HepG2 (cell line): Measurements from ENCODE around the gene REM2. TPM values are rescaled to one million over a fixed set of nuclear protein-coding genes. Genes with fewer than 3 reads are reported as not detected.
A peak's percentile ranks its signal among the peaks of the same experiment; 100 is the strongest.

ENCODE experiments used
- ATAC-seq: fragments of 200-7000 bp; cut with Tn5 transposase; 3 replicates; pipeline ENCODE4 v1.9.1; 2020; ENCODE audit warnings: mild to moderate bottlenecking, moderate library complexity
- BruUV-seq: library from RNA; stranded (reverse); fragments of 400-500 nt; replicated peaks from 2 replicates; lab custom pipeline; 2021; lab: Mats Ljungman, UMichigan
- CTCF ChIA-PET: fragments of 300-600 bp; formaldehyde crosslinking; extraction: SDS; loops from one replicate; lab custom pipeline; 2021; ENCODE audit warnings: low total read pairs, inconsistent platforms, low intra/inter-chr PET ratio; lab: Yijun Ruan, JAX
- POLR2A ChIA-PET: fragments of 350-600 bp; sonication (Branson Sonifier 250); formaldehyde crosslinking; loops from one replicate; lab custom pipeline; 2020; ENCODE audit warnings: antibody characterized with exemption, inconsistent platforms; lab: Yijun Ruan, JAX
- DNase-seq: peaks from one replicate; pipeline ENCODE4 v3.0.0-alpha.2; 2015; ENCODE audit warnings: low spot score
- FAIRE-seq: peaks from 3 replicates; lab custom pipeline; 2011; peaks lifted over from hg19 to GRCh38; lab: Jason Lieb, UNC
- H2AFZ ChIP-seq: one replicate; pipeline ENCODE4 v1.6.1; 2011; ENCODE audit warnings: low read length, inconsistent platforms
- H3K27ac ChIP-seq: fragments of 300-600 bp; 3 replicates; pipeline ENCODE4 v1.8.0; 2011; ENCODE audit warnings: mixed run types, mild to moderate bottlenecking, mixed read lengths, low read length, inconsistent platforms; ENCODE audit not compliant: insufficient read depth; ENCODE audit errors: extremely low read length
- H3K27me3 ChIP-seq, 2 experiments: fragments of 200-600 bp in 1 of 2; 2 replicates in 1 of 2; 3 replicates in 1 of 2; pipeline versions ENCODE4 v1.6.0 to v1.8.0; 2011; ENCODE audit warnings: low read length in 2 of 2, mild to moderate bottlenecking in 2 of 2, moderate library complexity in 2 of 2, inconsistent platforms in 1 of 2; ENCODE audit not compliant: insufficient read depth in 2 of 2, control insufficient read depth in 1 of 2
- H3K36me3 ChIP-seq, 2 experiments: fragments of 200-600 bp in 1 of 2; replicated peaks in 1 of 2; 2 replicates in 1 of 2; 3 replicates in 1 of 2; pipeline versions ENCODE4 v1.5.1 to v1.8.0; 2011; ENCODE audit warnings: low read length in 2 of 2, inconsistent platforms in 1 of 2; ENCODE audit not compliant: insufficient read depth in 2 of 2, control insufficient read depth in 1 of 2
- H3K4me1 ChIP-seq: 2 replicates; pipeline ENCODE4 v1.5.1; 2012; ENCODE audit warnings: low read length, inconsistent platforms; ENCODE audit not compliant: insufficient read depth
- H3K4me2 ChIP-seq: 2 replicates; pipeline ENCODE4 v1.6.0; 2011; ENCODE audit warnings: low read depth, low read length, inconsistent platforms
- H3K4me3 ChIP-seq, 3 experiments: fragments of 200-600 bp in 1 of 3; sonication (generic), shearing (Covaris generic) in 1 of 3; replicated peaks in 1 of 3; 2 replicates each; pipeline ENCODE4 v1.5.1; 2011 to 2016; ENCODE audit warnings: low read length in 3 of 3, inconsistent platforms in 2 of 3, low read depth in 2 of 3, mild to moderate bottlenecking in 2 of 3, control low read depth in 1 of 3, mixed read lengths in 1 of 3; ENCODE audit not compliant: insufficient read depth in 1 of 3
- H3K79me2 ChIP-seq: one replicate; pipeline ENCODE4 v1.6.1; 2011; ENCODE audit warnings: low read length, inconsistent platforms; ENCODE audit not compliant: insufficient read depth
- H3K9ac ChIP-seq: 2 replicates; pipeline ENCODE4 v1.6.0; 2011; ENCODE audit warnings: mild to moderate bottlenecking, low read depth, low read length, inconsistent platforms; ENCODE audit not compliant: insufficient read depth
- H3K9me3 ChIP-seq: 2 replicates; pipeline ENCODE4 v1.5.1; 2012; ENCODE audit warnings: mild to moderate bottlenecking, low read length
- H4K20me1 ChIP-seq: 2 replicates; pipeline ENCODE4 v1.6.0; 2011; ENCODE audit warnings: inconsistent platforms, mild to moderate bottlenecking, low read length, moderate library complexity; ENCODE audit not compliant: insufficient read depth
- BORCS8-MEF2B ChIP-seq: sonication (generic); formaldehyde crosslinking; IDR thresholded peaks from 2 replicates; pipeline ENCODE4 v1.8.0; 2022; ENCODE audit warnings: mild to moderate bottlenecking, missing genetic modification reagents
- CHD4 ChIP-seq: fragments of 200-600 bp; sonication (generic); IDR thresholded peaks from 2 replicates; pipeline ENCODE4 v1.7.0; 2017; ENCODE audit warnings: mild to moderate bottlenecking, low read length, borderline replicate concordance
- NFKBIZ ChIP-seq: IDR thresholded peaks from 2 replicates; pipeline ENCODE4 v1.6.1; 2018; ENCODE audit warnings: missing genetic modification reagents, missing compliant biosample characterization
- REPIN1 ChIP-seq: sonication (generic); formaldehyde crosslinking; IDR thresholded peaks from 2 replicates; pipeline ENCODE4 v1.8.0; 2022; ENCODE audit warnings: missing genetic modification reagents, low read depth, mild to moderate bottlenecking, borderline replicate concordance
- ZNF260 ChIP-seq: sonication (generic); formaldehyde crosslinking; IDR thresholded peaks from 2 replicates; pipeline ENCODE4 v1.4.0; 2020; ENCODE audit warnings: missing genetic modification reagents, low read depth, mild to moderate bottlenecking, borderline replicate concordance
- ZNF589 ChIP-seq: sonication (generic); formaldehyde crosslinking; conservative IDR thresholded peaks from 2 replicates; pipeline ENCODE4 v1.8.0; 2022; ENCODE audit warnings: mild to moderate bottlenecking, moderate library complexity, missing genetic modification reagents
- ZNF629 ChIP-seq: sonication (generic); formaldehyde crosslinking; conservative IDR thresholded peaks from 2 replicates; pipeline ENCODE4 v1.5.0; 2020; ENCODE audit warnings: missing genetic modification reagents
- ZNF740 ChIP-seq: sonication (generic); formaldehyde crosslinking; IDR thresholded peaks from 2 replicates; pipeline ENCODE4 v1.4.0; 2020; ENCODE audit warnings: missing genetic modification reagents
- WGBS: methylation state at CpG from one replicate; pipeline ENCODE4 v1.1.6; 2017; ENCODE audit warnings: low lambda C conversion rate; 5-methylcytosine and 5-hydroxymethylcytosine counted together
- in situ Hi-C: cut with HindIII; loops from 2 replicates; pipeline ENCODE4 v1.10.0; 2017; ENCODE audit warnings: low pct_unique_long_range_greater_than_20kb; ENCODE audit not compliant: extremely low pct_ligation_motif_present
- intact Hi-C: fragments of 100-400 bp; cut with micrococcal nuclease; formaldehyde crosslinking; loops from one replicate; pipeline ENCODE4 v1.10.0; 2022; ENCODE audit not compliant: unreplicated experiment
- polyA plus RNA-seq, 8 experiments: library from polyadenylated mRNA; depleted of rRNA in 3 of 8; stranded (reverse) in 7 of 8; unstranded in 1 of 8; fragments of >200 nt; fragmentation: Illumina TruSeq in 4 of 8; extraction: Trizol in 4 of 8; gene quantifications; 2 replicates each; pipeline versions ENCODE4 v1.2.1 to v1.2.3, GENCODE V29; 2011 to 2016; ENCODE audit warnings: low read depth in 4 of 8, missing spikeins in 1 of 8, mixed read lengths in 1 of 8; ENCODE audit not compliant: insufficient read depth in 1 of 8
- small RNA-seq, 3 experiments: library from RNA; depleted of rRNA; stranded (forward); fragments of <200 nt; gene quantifications; one replicate each; pipeline ENCODE3, GENCODE V24; 2012; ENCODE audit warnings: low read depth in 2 of 3, low replicate concordance in 1 of 3; ENCODE audit not compliant: insufficient read length in 3 of 3, insufficient read depth in 2 of 3
- total RNA-seq, 5 experiments: library from RNA; depleted of rRNA; stranded (reverse); fragments of >200 nt; fragmentation: Illumina TruSeq; extraction: Trizol; gene quantifications; 2 replicates each; pipeline ENCODE4 v1.2.3, GENCODE V29; 2016; ENCODE audit warnings: low read depth in 1 of 5

REM2 gene
- total and polyA plus RNA-seq, 2 of the 13 experiments (the other 11 are each of a cell fraction or from before 2014, with no cell fraction given), result 0.20 TPM; not detected in 1

GRCh38 chr14:22932146-22932545 lies 49.1 kb downstream of the REM2 start:
- 98% methylated on average over 3 of the region's 3 CpGs for WGBS
- CTCF ChIA-PET, result interaction anchor here (2.5 kb wide), 1 partner anchor 51 kb away, joined by 17 read pairs; the partner anchor contains the start of gene AJUBA
- no peak for DNase-seq

GRCh38 chr14:22935156-22935555 lies 52.1 kb downstream of the REM2 start:
- intact Hi-C loops, result no loop called here
- FAIRE-seq, result no peak
- DNase-seq, result no peak
- Histone ChIP-seq H3K4me1 (0 out of 2 replicates have a peak, but pooled peaks cover 5% of the 10 kb centered on the region), H3K79me2 (no peaks in the 10 kb centered on the region), H3K27ac (no peak overlapping the region), H3K9me3 (no peaks in the 10 kb centered on the region), H3K9ac (no peak overlapping the region), H3K27me3 (no peaks in the 10 kb centered on the region; a peak in 1 of 5 replicates), H4K20me1 (no peaks in the 10 kb centered on the region), H3K4me2 (no peak overlapping the region), H3K4me3 (no peak overlapping the region), H3K36me3 (peaks cover 0 to 1% of the 10 kb centered on the region in 2 experiments; a peak in 1 of 5 replicates), H2AFZ (no peak overlapping the region)
- no TSS peak for BruUV-seq
- ChIA-PET POLR2A (interaction anchor here (1.1 to 1.5 kb wide), 4 partner anchors 41 to 123 kb away, joined by 3 to 4 read pairs (median 3); partner anchors contain the start of gene AJUBA), CTCF (no interaction called here)
- in situ Hi-C loops, result no loop called here
- WGBS, result 80% methylated on average over 1 of the region's 1 CpG
- TF ChIP-seq ZNF260 (CRISPR knock-in tag) (no peak), BORCS8-MEF2B (no peak), CHD4 (peak; percentile 80; the same call in 1 of the 2 replicates), REPIN1 (CRISPR knock-in tag) (no peak), ZNF629 (peak; percentile 93)
- no peak for ATAC-seq

More at GRCh38 chr14:22932146-22932545, 49.1 kb downstream of the REM2 start:
- Histone ChIP-seq H3K9me3 (no peaks in the 10 kb centered on the region), H3K9ac (no peak overlapping the region), H4K20me1 (no peaks in the 10 kb centered on the region), H3K79me2 (peaks cover 18% of the 10 kb centered on the region), H3K4me3 (no peak overlapping the region), H3K4me1 (peaks cover 19% of the 10 kb centered on the region), H3K36me3 (peaks cover 3 to 4% of the 10 kb centered on the region in 2 experiments; a peak in 4 of 5 replicates), H3K4me2 (no peak overlapping the region), H2AFZ (no peak overlapping the region), H3K27ac (no peak overlapping the region), H3K27me3 (no peaks in the 10 kb centered on the region; a peak in 1 of 5 replicates)
- FAIRE-seq, result no peak
- ATAC-seq, result no peak
- in situ Hi-C loops (no loop called here), intact Hi-C loops (no loop called here)
- POLR2A ChIA-PET, result interaction anchor here (0.6 to 6.1 kb wide), 6 partner anchors 23 to 1627 kb away, joined by 3 to 112 read pairs (median 3); partner anchors contain the start of genes AJUBA, HAUS4 and PSME2
- TF ChIP-seq ZNF740 (CRISPR knock-in tag) (0 out of 2 replicates have a peak, but pooled peaks have one; percentile 23), ZNF589 (CRISPR knock-in tag) (no peak), NFKBIZ (CRISPR knock-in tag) (no peak)
- no TSS peak for BruUV-seq

Small RNAs within 50 kb of the gene (small RNA-seq; reads per million reads assigned to genes)
- 0 reads per million in 3 experiments for gene RF00019

Other genes with a start within 250 kb of the REM2 start
- not detected in 2 replicates for gene OR6J1, start 238.9 kb upstream of the REM2 start, total RNA-seq (2016; rRNA removed; fragmentation: Illumina TruSeq; extraction: Trizol)
- not detected in 2 replicates for gene OR6J1, start 238.9 kb upstream of the REM2 start, polyA plus RNA-seq (2011; rRNA removed)
- gene OXA1L, start 116.5 kb upstream of the REM2 start, total RNA-seq (2016; rRNA removed; fragmentation: Illumina TruSeq; extraction: Trizol), result 216 and 230 TPM in 2 replicates
- gene OXA1L, start 116.5 kb upstream of the REM2 start, polyA plus RNA-seq (2011; rRNA removed), result 559 and 589 TPM in 2 replicates
- 0.07 and 0.13 TPM in 2 replicates for gene SLC7A7, start 67.8 kb upstream of the REM2 start, total RNA-seq (2016; rRNA removed; fragmentation: Illumina TruSeq; extraction: Trizol)
- 0.63 and 1.1 TPM in 2 replicates for gene SLC7A7, start 67.8 kb upstream of the REM2 start, polyA plus RNA-seq (2011; rRNA removed)
- 329 and 420 TPM in 2 replicates for gene MRPL52, start 53.3 kb upstream of the REM2 start, total RNA-seq (2016; rRNA removed; fragmentation: Illumina TruSeq; extraction: Trizol)
- gene MRPL52, start 53.3 kb upstream of the REM2 start, polyA plus RNA-seq (2011; rRNA removed), result 118 and 123 TPM in 2 replicates
- gene MMP14, start 46.6 kb upstream of the REM2 start, total RNA-seq (2016; rRNA removed; fragmentation: Illumina TruSeq; extraction: Trizol), result 1.6 and 5.2 TPM in 2 replicates
- gene MMP14, start 46.6 kb upstream of the REM2 start, polyA plus RNA-seq (2011; rRNA removed), result 9.8 and 11.3 TPM in 2 replicates
- gene LRP10, start 11.5 kb upstream of the REM2 start, total RNA-seq (2016; rRNA removed; fragmentation: Illumina TruSeq; extraction: Trizol), result 8.6 and 16.9 TPM in 2 replicates
- gene LRP10, start 11.5 kb upstream of the REM2 start, polyA plus RNA-seq (2011; rRNA removed), result 45.2 and 80.6 TPM in 2 replicates
- gene RBM23, start 35.9 kb downstream of the REM2 start, total RNA-seq (2016; rRNA removed; fragmentation: Illumina TruSeq; extraction: Trizol), result 0.52 and 1.5 TPM in 2 replicates
- 2.1 and 2.9 TPM in 2 replicates for gene RBM23, start 35.9 kb downstream of the REM2 start, polyA plus RNA-seq (2011; rRNA removed)
- gene PRMT5, start 46.2 kb downstream of the REM2 start, total RNA-seq (2016; rRNA removed; fragmentation: Illumina TruSeq; extraction: Trizol), result 210 and 289 TPM in 2 replicates
- gene PRMT5, start 46.2 kb downstream of the REM2 start, polyA plus RNA-seq (2011; rRNA removed), result 329 and 354 TPM in 2 replicates
- gene HAUS4, start 73.9 kb downstream of the REM2 start, total RNA-seq (2016; rRNA removed; fragmentation: Illumina TruSeq; extraction: Trizol), result 130 and 141 TPM in 2 replicates
- gene HAUS4, start 73.9 kb downstream of the REM2 start, polyA plus RNA-seq (2011; rRNA removed), result 64.7 and 74.4 TPM in 2 replicates
- gene AJUBA, start 99.3 kb downstream of the REM2 start, total RNA-seq (2016; rRNA removed; fragmentation: Illumina TruSeq; extraction: Trizol), result 109 and 157 TPM in 2 replicates
- 241 and 315 TPM in 2 replicates for gene AJUBA, start 99.3 kb downstream of the REM2 start, polyA plus RNA-seq (2011; rRNA removed)
- gene C14orf93, start 126.9 kb downstream of the REM2 start, total RNA-seq (2016; rRNA removed; fragmentation: Illumina TruSeq; extraction: Trizol), result 10.8 and 11.4 TPM in 2 replicates
- 19.8 and 22.5 TPM in 2 replicates for gene C14orf93, start 126.9 kb downstream of the REM2 start, polyA plus RNA-seq (2011; rRNA removed)
- gene PSMB5, start 151.7 kb downstream of the REM2 start, total RNA-seq (2016; rRNA removed; fragmentation: Illumina TruSeq; extraction: Trizol), result 871 and 1,316 TPM in 2 replicates
- gene PSMB5, start 151.7 kb downstream of the REM2 start, polyA plus RNA-seq (2011; rRNA removed), result 566 and 705 TPM in 2 replicates
- gene PSMB11, start 159.0 kb downstream of the REM2 start, total RNA-seq (2016; rRNA removed; fragmentation: Illumina TruSeq; extraction: Trizol), result not detected in 2 replicates
- gene PSMB11, start 159.0 kb downstream of the REM2 start, polyA plus RNA-seq (2011; rRNA removed), result not detected in 2 replicates
- gene CDH24, start 174.3 kb downstream of the REM2 start, total RNA-seq (2016; rRNA removed; fragmentation: Illumina TruSeq; extraction: Trizol), result 0.41 and 0.69 TPM in 2 replicates
- 0.99 and 1.2 TPM in 2 replicates for gene CDH24, start 174.3 kb downstream of the REM2 start, polyA plus RNA-seq (2011; rRNA removed)
- gene ACIN1, start 211.9 kb downstream of the REM2 start, total RNA-seq (2016; rRNA removed; fragmentation: Illumina TruSeq; extraction: Trizol), result 102 and 165 TPM in 2 replicates
- 183 and 222 TPM in 2 replicates for gene ACIN1, start 211.9 kb downstream of the REM2 start, polyA plus RNA-seq (2011; rRNA removed)
- gene C14orf119, start 212.3 kb downstream of the REM2 start, total RNA-seq (2016; rRNA removed; fragmentation: Illumina TruSeq; extraction: Trizol), result 206 and 299 TPM in 2 replicates
- gene C14orf119, start 212.3 kb downstream of the REM2 start, polyA plus RNA-seq (2011; rRNA removed), result 104 and 117 TPM in 2 replicates
- gene CIROP, start 221.8 kb downstream of the REM2 start, total RNA-seq (2016; rRNA removed; fragmentation: Illumina TruSeq; extraction: Trizol), result not detected in 2 replicates
- 0.07 and 0.14 TPM in 2 replicates for gene CIROP, start 221.8 kb downstream of the REM2 start, polyA plus RNA-seq (2011; rRNA removed)
- 0.11 TPM in 1 of 2 replicates, not detected in the other for gene CEBPE, start 236.0 kb downstream of the REM2 start, total RNA-seq (2016; rRNA removed; fragmentation: Illumina TruSeq; extraction: Trizol)
- gene CEBPE, start 236.0 kb downstream of the REM2 start, polyA plus RNA-seq (2011; rRNA removed), result 0.09 and 0.10 TPM in 2 replicates